Gastrocnemius medialis (tissue), 4 donors: ENCODE measurements around the gene PTPRN2. TPM values are rescaled to one million over a fixed set of nuclear protein-coding genes. Genes with fewer than 3 reads are reported as not detected.

ENCODE experiments used
- ATAC-seq, 2 donors: fragments of 150-250 bp; one replicate each; pipeline ENCODE4 v1.9.1; 2016
- DNase-seq, 2 donors: peaks; one replicate each; pipeline ENCODE4 v3.0.0-alpha.2; 2019
- H3K27ac ChIP-seq, 4 donors: fragments of 200-600 bp; sonication (generic); 1 replicate in 1 of 4; 2 replicates in 3 of 4; pipeline ENCODE4 v1.5.1; 2016 to 2018; ENCODE audit warnings: mild to moderate bottlenecking in 2 of 4, moderate library complexity in 1 of 4
- H3K27me3 ChIP-seq, 3 donors: fragments of 200-600 bp; sonication (generic) in 2 of 3; 1 replicate in 1 of 3; 2 replicates in 2 of 3; pipeline versions ENCODE4 v1.5.1 to v1.6.0; 2016 to 2019; ENCODE audit warnings: mild to moderate bottlenecking in 1 of 3, moderate library complexity in 1 of 3
- H3K36me3 ChIP-seq, 2 donors: fragments of 200-600 bp; sonication (generic) in 1 of 2; one replicate each; pipeline ENCODE4 v1.5.1; 2017 to 2018
- H3K4me1 ChIP-seq, 2 donors: fragments of 200-600 bp; sonication (generic) in 1 of 2; one replicate each; pipeline ENCODE4 v1.5.1; 2016 to 2017; ENCODE audit warnings: mild to moderate bottlenecking in 2 of 2
- H3K4me3 ChIP-seq, 4 donors: fragments of 200-600 bp; sonication (generic) in 3 of 4; 1 replicate in 1 of 4; 2 replicates in 3 of 4; pipeline ENCODE4 v1.5.1; 2016 to 2019; ENCODE audit warnings: mild to moderate bottlenecking in 2 of 4
- H3K9me3 ChIP-seq, 3 donors: fragments of 200-600 bp; sonication (generic) in 2 of 3; 1 replicate in 1 of 3; 2 replicates in 2 of 3; pipeline ENCODE4 v1.5.1; 2016 to 2019
- CTCF ChIP-seq, 5 experiments: fragments of 450-650 bp in 3 of 5; fragments of 200-600 bp in 2 of 5; sonication (generic) in 2 of 5; IDR thresholded peaks in 4 of 5; conservative IDR thresholded peaks in 1 of 5; 1 replicate in 4 of 5; 2 replicates in 1 of 5; pipeline ENCODE4 v1.5.1; 2016 to 2019; ENCODE audit warnings: antibody characterized with exemption in 5 of 5, mild to moderate bottlenecking in 3 of 5, moderate library complexity in 3 of 5
- POLR2A ChIP-seq, 2 donors: fragments of 450-650 bp; IDR thresholded peaks; one replicate each; pipeline ENCODE4 v1.6.1; 2017; ENCODE audit warnings: antibody characterized with exemption in 2 of 2, mild to moderate bottlenecking in 2 of 2, moderate library complexity in 2 of 2
- in situ Hi-C, 4 donors: fragments of 200-750 bp; cut with MboI; loops; one replicate each; pipeline versions ENCODE4 v1.15.0 to v1.8.0; 2017; ENCODE audit warnings: low sequenced_read_pairs in 4 of 4
- intact Hi-C: fragments of 100-400 bp; cut with DNase I; formaldehyde crosslinking; loops from one replicate; pipeline ENCODE4 v1.15.1; 2023; ENCODE audit warnings: low total_unique reads
- total RNA-seq, 4 donors: library from RNA; depleted of rRNA; stranded (reverse); fragments of >200 nt; gene quantifications; one replicate each; pipeline versions ENCODE4 v1.1.0 to v1.2.3, GENCODE V29; 2016

PTPRN2 gene
- total RNA-seq, 4 donors from 2014 or later, result 0.66 to 0.85 (median 0.81) TPM

GRCh38 chr7:158616050-158616449 lies 28.4 kb upstream of the PTPRN2 start:
- intact Hi-C loops, result no loop called here
- in situ Hi-C loops, result no loop called here
- no peak for ATAC-seq
- TF ChIP-seq POLR2A (IDR thresholded peaks at IDR 0.05) (no peak), CTCF (IDR thresholded peaks at IDR 0.05 in 4 of 5, conservative IDR thresholded peaks at IDR 0.05 in 1 of 5) (no peak)
- Histone ChIP-seq H3K36me3 (no peaks in the 10 kb centered on the region), H3K4me3 (no peak overlapping the region), H3K27ac (no peak overlapping the region), H3K4me1 (no peaks in the 10 kb centered on the region), H3K9me3 (no peaks in the 10 kb centered on the region), H3K27me3 (no peaks in the 10 kb centered on the region)
- no peak for DNase-seq

- no peak for TF ChIP-seq CTCF (IDR thresholded peaks at IDR 0.05 in 4 of 5, conservative IDR thresholded peaks at IDR 0.05 in 1 of 5)
- ATAC-seq (no peak), DNase-seq (no peak)
- in situ Hi-C loops, result no loop called here
- Histone ChIP-seq H3K27ac (no peak overlapping the region), H3K4me3 (no peak overlapping the region), H3K27me3 (no peaks in the 10 kb centered on the region), H3K36me3 (no peaks in the 10 kb centered on the region), H3K9me3 (no peaks in the 10 kb centered on the region), H3K4me1 (no peaks in the 10 kb centered on the region)
- intact Hi-C loops, result no loop called here
These were observed 27.1 kb upstream of the PTPRN2 start for GRCh38 chr7:158614700-158615099.

- no peak for DNase-seq
- Histone ChIP-seq H3K27me3 (no peaks in the 10 kb centered on the region), H3K27ac (no peak overlapping the region), H3K4me3 (no peak overlapping the region), H3K9me3 (no peaks in the 10 kb centered on the region), H3K36me3 (no peaks in the 10 kb centered on the region), H3K4me1 (no peaks in the 10 kb centered on the region)
- no peak for ATAC-seq
- no peak for TF ChIP-seq POLR2A (IDR thresholded peaks at IDR 0.05)
- TF ChIP-seq CTCF (IDR thresholded peaks at IDR 0.05 in 4 of 5, conservative IDR thresholded peaks at IDR 0.05 in 1 of 5), result no peak
- in situ Hi-C loops (no loop called here), intact Hi-C loops (no loop called here)
These were observed 25.9 kb upstream of the PTPRN2 start for GRCh38 chr7:158613481-158613880.

- DNase-seq (no peak), ATAC-seq (no peak)
- no peaks in the 10 kb centered on the region for H3K4me1 ChIP-seq
- in situ Hi-C loops (no loop called here), intact Hi-C loops (no loop called here)
- no peaks in the 10 kb centered on the region for H3K27me3 ChIP-seq
- no peak overlapping the region for H3K4me3 ChIP-seq
- no peaks in the 10 kb centered on the region for H3K9me3 ChIP-seq
- no peaks in the 10 kb centered on the region for H3K36me3 ChIP-seq
- no peak overlapping the region for H3K27ac ChIP-seq
- TF ChIP-seq POLR2A (IDR thresholded peaks at IDR 0.05) (no peak), CTCF (IDR thresholded peaks at IDR 0.05 in 4 of 5, conservative IDR thresholded peaks at IDR 0.05 in 1 of 5) (no peak)
These were observed 24.9 kb upstream of the PTPRN2 start for GRCh38 chr7:158612546-158612945.

- Histone ChIP-seq H3K36me3 (no peaks in the 10 kb centered on the region), H3K9me3 (no peaks in the 10 kb centered on the region), H3K4me3 (no peak overlapping the region), H3K27ac (no peak overlapping the region), H3K27me3 (no peaks in the 10 kb centered on the region), H3K4me1 (no peaks in the 10 kb centered on the region)
- DNase-seq (no peak), ATAC-seq (no peak)
- in situ Hi-C loops (no loop called here), intact Hi-C loops (no loop called here)
- no peak for TF ChIP-seq CTCF (IDR thresholded peaks at IDR 0.05 in 4 of 5, conservative IDR thresholded peaks at IDR 0.05 in 1 of 5)
These were observed 23.9 kb upstream of the PTPRN2 start for GRCh38 chr7:158611541-158611940.
